ENCODE measurements around the gene DMPK. TPM values are rescaled to one million over a fixed set of nuclear protein-coding genes. Genes with fewer than 3 reads are reported as not detected.

DMPK gene
- total RNA-seq, 1 donor from 2014 or later = 5.0 TPM

DNA sequence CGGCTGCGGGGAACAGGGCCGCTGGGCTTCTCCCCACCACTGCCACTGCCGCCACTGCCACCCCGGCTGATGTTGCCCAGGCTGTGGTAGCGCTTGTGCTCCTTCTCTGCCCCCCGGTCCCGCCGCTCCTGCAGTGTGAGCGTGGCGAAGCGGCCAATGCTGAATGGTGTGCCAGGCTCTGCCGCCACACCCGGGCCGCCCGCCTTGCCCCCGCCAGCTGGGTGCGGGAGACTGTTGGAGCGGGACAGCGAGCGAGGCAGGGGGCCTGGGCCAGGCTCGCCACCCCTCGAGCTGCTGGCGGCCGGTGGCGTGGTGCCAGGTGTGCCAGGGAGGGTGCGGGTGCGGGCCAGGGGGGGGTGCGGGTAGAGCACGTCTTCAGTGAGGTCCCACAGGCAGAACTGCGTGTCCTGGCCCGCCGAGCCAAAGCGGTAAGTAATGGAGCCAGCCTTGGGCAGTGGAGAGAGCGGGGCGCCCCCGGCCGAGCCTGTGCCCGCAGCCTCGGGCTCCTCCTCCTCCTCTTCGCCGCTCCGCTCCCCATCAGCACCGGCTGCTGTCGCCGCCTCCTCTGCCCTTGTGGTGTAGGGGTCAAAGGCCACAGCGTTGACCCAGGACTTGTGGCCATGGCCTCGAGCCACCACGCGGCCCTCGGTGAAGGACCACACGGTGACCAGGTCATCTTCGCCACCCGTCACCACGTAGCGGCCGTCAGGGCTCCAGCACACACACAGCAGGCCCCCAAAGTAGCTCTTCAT, 3.7 kb upstream of the DMPK start:
- no peak for DNase-seq (ENCODE audit: low read depth in 2 of 2)

DNA sequence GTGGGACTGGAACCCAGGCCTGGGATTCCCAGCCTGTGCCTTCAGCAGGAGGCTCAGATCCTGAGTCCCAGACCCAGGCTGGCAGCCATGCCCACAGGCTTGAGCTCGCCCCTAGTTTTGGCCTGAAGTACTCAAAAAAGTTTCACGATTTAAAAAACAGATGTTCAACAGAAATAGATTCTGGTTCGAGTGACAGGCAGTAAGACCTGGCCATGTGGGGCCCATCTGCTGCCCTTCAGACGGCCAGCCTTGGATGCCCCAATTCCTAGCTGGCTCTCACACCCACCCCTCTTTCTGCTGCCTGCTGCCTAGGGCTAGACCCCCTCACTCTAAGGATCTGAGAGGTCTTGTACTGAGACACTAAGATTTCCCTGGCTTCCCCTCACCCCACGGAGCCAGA, 2.8 kb upstream of the DMPK start:
- DNase-seq (ENCODE audit: low read depth in 2 of 2) = no peak

- DNase-seq (ENCODE audit: low read depth in 2 of 2) = no peak
Measured at GRCh38 chr19:45784096-45784495, 1.8 kb upstream of the DMPK start.

GRCh38 chr19:45782820-45783785, 813 bp upstream of the DMPK start:
- no peak for DNase-seq (ENCODE audit: low read depth in 2 of 2)

DNA sequence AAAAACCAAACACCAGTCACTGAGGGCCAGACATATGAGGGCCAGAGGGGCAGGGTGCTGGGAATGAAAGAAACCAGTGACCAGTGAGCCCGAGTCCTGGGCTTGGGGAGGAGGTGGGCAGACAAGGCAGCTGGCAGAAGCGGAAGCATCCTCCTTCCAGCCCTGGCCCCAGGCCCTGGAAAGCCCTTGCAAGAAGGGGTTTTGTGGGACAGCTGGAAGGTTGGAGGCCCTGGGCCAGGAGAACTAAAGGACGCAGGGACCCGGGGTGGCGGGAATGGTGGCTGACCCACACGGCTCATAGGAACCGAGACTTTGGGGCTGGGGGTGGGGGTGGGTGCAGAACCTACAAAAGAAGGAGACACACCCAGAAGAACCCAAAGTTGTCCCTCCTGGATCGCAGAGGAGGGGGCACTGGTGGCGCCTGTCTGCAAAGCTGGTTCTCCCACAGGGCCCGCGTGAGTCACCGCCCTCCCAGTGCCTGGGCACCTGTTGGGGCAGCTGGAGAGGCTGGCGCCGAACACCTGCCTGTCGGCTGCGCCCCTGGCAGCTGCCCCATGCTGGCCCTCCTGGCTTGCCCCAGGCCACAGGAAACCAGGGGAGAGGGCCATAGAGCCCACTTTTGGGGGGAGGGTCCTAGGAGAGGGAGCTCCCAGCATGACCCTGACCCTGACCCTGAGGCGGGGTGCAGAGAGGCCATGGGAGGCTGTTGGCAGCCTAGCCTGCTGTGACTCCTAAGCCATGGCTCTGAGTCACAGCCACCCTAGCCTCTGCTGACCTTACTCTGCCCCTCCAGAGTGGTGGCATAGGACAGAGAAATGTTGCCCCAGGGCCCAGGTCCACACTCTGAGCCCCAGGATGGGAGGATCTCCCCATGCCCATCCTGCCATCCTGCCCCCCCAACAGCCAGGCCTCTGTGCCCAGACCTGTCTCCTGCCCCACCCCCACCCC, 802 bp downstream of the DMPK start:
- DNase-seq (ENCODE audit: low read depth in 2 of 2) = no peak

GRCh38 chr19:45780448-45781213, 1.7 kb downstream of the DMPK start:
- no peak for DNase-seq (ENCODE audit: low read depth in 2 of 2)

- DNase-seq (ENCODE audit: low read depth in 2 of 2) = no peak
Measured at GRCh38 chr19:45780146-45780447, 2.2 kb downstream of the DMPK start.

- DNase-seq (ENCODE audit: low read depth in 2 of 2) = peak in 1 of 2 donors; percentile 89
Measured at GRCh38 chr19:45779231-45780145, 2.8 kb downstream of the DMPK start.

DNA sequence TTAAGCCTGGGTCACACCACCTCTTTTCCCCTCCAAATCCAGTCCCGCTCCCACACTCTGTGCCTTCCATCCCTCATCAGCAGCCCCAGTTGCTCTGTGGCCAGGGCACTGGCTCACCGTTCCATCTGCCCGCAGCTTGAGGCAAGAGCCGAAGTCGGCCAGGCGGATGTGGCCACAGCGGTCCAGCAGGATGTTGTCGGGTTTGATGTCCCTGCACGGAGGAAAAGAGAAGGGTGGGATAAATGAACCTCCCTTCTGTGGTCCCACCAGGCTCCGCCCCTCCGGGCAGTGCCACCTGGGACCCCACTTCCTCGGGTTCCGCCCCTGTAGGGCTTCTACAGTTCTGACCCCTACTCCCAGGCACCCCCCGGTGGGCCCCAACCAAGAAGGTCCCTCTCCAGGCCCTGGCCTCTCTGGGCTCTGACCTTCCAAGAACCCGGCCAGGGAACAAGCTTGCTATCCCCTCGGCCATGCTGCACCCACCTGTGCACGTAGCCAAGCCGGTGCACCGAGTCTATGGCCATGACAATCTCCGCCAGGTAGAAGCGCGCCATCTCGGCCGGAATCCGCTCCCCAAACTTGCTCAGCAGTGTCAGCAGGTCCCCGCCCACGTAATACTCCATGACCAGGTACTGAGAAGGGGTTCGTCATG, 4.2 kb downstream of the DMPK start:
- DNase-seq (ENCODE audit: low read depth in 2 of 2) = no peak

GRCh38 chr19:45777395-45777961, 4.8 kb downstream of the DMPK start:
- DNase-seq (ENCODE audit: low read depth in 2 of 2) = no peak

GRCh38 chr19:45774765-45775164, 7.5 kb downstream of the DMPK start:
- DNase-seq (ENCODE audit: low read depth in 2 of 2) = no peak

DNA sequence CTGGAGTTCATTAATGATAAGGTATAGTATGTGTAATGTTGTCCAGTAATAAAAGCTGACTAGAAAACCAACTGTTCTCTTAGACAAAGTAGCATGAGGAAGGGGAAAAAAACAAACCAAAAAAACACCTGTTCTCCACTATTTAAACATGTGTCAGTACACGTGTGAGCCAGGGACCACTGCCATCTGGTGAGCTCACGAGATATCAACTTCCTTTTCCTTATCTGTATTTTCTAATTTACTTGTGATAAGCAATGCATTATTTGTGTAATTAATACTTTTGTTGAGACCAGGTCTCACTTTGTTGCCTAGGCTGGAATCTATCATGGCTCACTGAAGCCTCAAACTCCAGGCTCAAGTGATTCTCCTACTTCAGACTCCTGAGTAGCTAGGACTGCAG, 8.9 kb downstream of the DMPK start:
- no peak for DNase-seq (ENCODE audit: low read depth in 2 of 2)

DNA sequence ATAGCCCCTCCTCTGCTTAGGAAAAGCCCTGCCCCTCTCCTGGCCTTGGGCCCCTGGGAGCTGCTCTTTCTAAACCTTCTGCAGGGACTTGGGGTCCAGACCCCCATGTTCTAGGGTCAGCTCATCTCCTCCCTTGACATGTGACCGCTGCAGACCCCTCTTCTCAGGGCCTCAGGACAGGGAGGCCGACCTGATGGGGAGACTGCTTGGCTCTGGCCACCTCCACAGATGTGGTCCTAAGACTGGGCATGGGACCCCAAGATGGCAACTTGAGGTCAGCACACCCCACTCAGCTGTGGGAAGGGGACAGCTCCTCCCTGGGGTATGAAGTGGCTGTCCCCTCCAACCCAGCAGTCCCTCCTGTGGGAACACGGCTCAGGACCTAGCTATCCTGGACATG, 9.4 kb downstream of the DMPK start:
- no peak for DNase-seq (ENCODE audit: low read depth in 2 of 2)

DNA sequence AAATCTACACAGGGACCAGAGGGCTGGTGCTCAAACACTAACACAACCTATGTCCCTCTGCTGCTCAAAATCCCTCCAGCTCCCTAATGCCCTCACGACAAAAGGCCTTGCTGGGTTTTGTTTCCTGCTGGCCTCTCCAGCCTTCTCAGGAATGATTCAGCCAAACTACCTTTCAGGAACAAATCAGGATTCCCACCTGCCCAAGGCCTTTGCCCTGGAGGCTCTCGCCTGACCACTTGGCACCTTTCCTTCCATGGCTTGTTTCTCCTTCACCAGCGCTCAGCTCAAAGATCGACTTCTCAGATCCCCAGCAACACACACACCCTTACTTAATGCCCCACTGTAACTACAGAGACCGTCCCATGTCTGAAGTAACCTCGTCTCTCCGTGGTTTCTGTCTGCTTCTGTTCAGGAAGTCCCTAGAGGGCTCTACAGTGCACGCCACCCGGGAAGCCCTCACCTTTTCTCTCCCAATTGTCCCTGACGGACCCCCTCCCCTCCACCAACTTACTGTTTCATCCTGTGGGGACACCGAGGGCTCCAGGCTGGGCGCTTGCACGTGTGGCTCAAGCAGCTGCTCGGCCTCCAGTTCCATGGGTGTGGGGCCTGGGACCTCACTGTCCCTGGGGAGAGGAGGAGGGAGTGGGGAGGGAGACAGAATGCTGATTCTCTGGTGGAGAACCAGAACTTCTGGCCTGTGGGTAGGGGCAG, 10.0 kb downstream of the DMPK start:
- no peak for DNase-seq (ENCODE audit: low read depth in 2 of 2)

- DNase-seq (ENCODE audit: low read depth in 2 of 2) = no peak
Measured at GRCh38 chr19:45771311-45771933, 10.9 kb downstream of the DMPK start.

DNA sequence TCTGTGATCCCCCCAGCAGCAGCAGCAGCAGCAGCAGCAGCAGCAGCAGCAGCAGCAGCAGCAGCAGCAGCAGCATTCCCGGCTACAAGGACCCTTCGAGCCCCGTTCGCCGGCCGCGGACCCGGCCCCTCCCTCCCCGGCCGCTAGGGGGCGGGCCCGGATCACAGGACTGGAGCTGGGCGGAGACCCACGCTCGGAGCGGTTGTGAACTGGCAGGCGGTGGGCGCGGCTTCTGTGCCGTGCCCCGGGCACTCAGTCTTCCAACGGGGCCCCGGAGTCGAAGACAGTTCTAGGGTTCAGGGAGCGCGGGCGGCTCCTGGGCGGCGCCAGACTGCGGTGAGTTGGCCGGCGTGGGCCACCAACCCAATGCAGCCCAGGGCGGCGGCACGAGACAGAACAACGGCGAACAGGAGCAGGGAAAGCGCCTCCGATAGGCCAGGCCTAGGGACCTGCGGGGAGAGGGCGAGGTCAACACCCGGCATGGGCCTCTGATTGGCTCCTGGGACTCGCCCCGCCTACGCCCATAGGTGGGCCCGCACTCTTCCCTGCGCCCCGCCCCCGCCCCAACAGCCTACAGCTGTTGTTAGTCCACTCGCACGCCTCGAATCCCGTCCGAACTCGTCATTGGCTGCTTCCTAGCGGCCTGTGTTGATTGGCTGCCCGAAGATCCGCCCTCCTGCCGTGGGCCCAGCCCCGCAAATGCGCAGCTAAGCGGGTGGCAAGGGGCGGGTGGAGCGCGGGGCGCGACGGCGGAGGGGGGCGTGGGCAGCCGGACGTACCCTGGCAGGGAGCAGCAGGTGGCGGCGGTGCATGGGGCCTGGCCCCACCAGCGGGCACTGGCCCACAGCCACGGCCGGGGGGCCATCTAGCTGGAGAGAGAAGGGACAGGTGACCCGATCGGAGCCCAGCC, 11.8 kb downstream of the DMPK start:
- peak; percentile 96 to 100 for DNase-seq (ENCODE audit: low read depth in 2 of 2)

- no peak for DNase-seq (ENCODE audit: low read depth in 2 of 2)
Measured at GRCh38 chr19:45769821-45770191, 12.5 kb downstream of the DMPK start.

Data from dermis microvascular lymphatic vessel endothelial cell (primary cell).